Thyroid gland (tissue), 4 donors: ENCODE data around the gene WDR3. TPM values are rescaled to one million over a fixed set of nuclear protein-coding genes. Genes with fewer than 3 reads are reported as not detected.

ENCODE experiments used
- DNase-seq, 2 donors: peaks; one replicate each; pipeline ENCODE4 v3.0.0-alpha.2; 2019
- H3K27ac ChIP-seq, 3 donors: fragments of 200-600 bp; sonication (generic); 1 replicate in 2 of 3; 2 replicates in 1 of 3; pipeline ENCODE4 v1.5.1; 2016 to 2019; ENCODE audit warnings: mild to moderate bottlenecking in 1 of 3, moderate library complexity in 1 of 3
- H3K27me3 ChIP-seq: fragments of 200-600 bp; sonication (generic); one replicate; pipeline ENCODE4 v1.5.1; 2019
- H3K36me3 ChIP-seq, 2 donors: fragments of 200-600 bp; sonication (generic); one replicate each; pipeline ENCODE4 v1.5.1; 2016 to 2019
- H3K4me1 ChIP-seq, 2 donors: fragments of 200-600 bp; sonication (generic); one replicate each; pipeline ENCODE4 v1.5.1; 2017 to 2019
- H3K4me3 ChIP-seq, 3 donors: fragments of 200-600 bp; sonication (generic); replicated peaks in 1 of 3; 1 replicate in 2 of 3; 2 replicates in 1 of 3; pipeline ENCODE4 v1.5.1; 2016; ENCODE audit warnings: mild to moderate bottlenecking in 1 of 3
- H3K9me3 ChIP-seq: fragments of 200-600 bp; sonication (generic); one replicate; pipeline ENCODE4 v1.5.1; 2017
- CTCF ChIP-seq, 6 experiments: fragments of 200-600 bp in 3 of 6; fragments of 450-650 bp in 3 of 6; sonication (generic) in 3 of 6; IDR thresholded peaks; one replicate each; pipeline ENCODE4 v1.5.1; 2016 to 2019; ENCODE audit warnings: antibody characterized with exemption in 6 of 6, mild to moderate bottlenecking in 2 of 6, inconsistent platforms in 1 of 6, moderate library complexity in 1 of 6
- POLR2A ChIP-seq, 2 donors: fragments of 450-650 bp; IDR thresholded peaks; one replicate each; pipeline ENCODE4 v1.6.1; 2017; ENCODE audit warnings: antibody characterized with exemption in 2 of 2, mild to moderate bottlenecking in 2 of 2, moderate library complexity in 1 of 2
- WGBS, 2 donors: methylation state at CpG; one replicate each; pipeline ENCODE4 v1.1.5; 2017; 5-methylcytosine and 5-hydroxymethylcytosine counted together
- intact Hi-C: fragments of 100-400 bp; cut with DNase I; formaldehyde crosslinking; loops from one replicate; pipeline ENCODE4 v1.15.1; 2023
- total RNA-seq, 4 donors: library from RNA; depleted of rRNA; stranded (reverse); fragments of >200 nt; gene quantifications; one replicate each; pipeline ENCODE4 v1.2.3, GENCODE V29; 2016

The WDR3 gene
- total RNA-seq, 4 donors from 2014 or later, result 7.0 to 22.2 (median 19.1) TPM

- 93 to 98% methylated on average over 4 of the region's 4 CpGs for WGBS, 2 donors
- no peak for TF ChIP-seq POLR2A (IDR thresholded peaks at IDR 0.05)
- no peak for TF ChIP-seq CTCF (IDR thresholded peaks at IDR 0.05)
- Histone ChIP-seq H3K27me3 (no peaks in the 10 kb centered on the region), H3K27ac (no peak overlapping the region), H3K36me3 (peaks cover 0 to 3% of the 10 kb centered on the region in 2 donors), H3K4me1 (peaks cover 9 to 23% of the 10 kb centered on the region in 2 donors), H3K9me3 (no peaks in the 10 kb centered on the region), H3K4me3 (no peak overlapping the region)
- no peak for DNase-seq
- intact Hi-C loops, result no loop called here
Measured at GRCh38 chr1:117932576-117932975, 3.0 kb downstream of the WDR3 start.

GRCh38 chr1:117933769-117934168 lies 4.2 kb downstream of the WDR3 start:
- Histone ChIP-seq H3K4me1 (peaks cover 0 to 16% of the 10 kb centered on the region in 2 donors), H3K4me3 (no peak overlapping the region), H3K27ac (no peak overlapping the region), H3K36me3 (peaks cover 6 to 14% of the 10 kb centered on the region in 2 donors), H3K9me3 (no peaks in the 10 kb centered on the region), H3K27me3 (no peaks in the 10 kb centered on the region)
- 93 to 96% methylated on average over 2 of the region's 2 CpGs for WGBS, 2 donors
- intact Hi-C loops, result no loop called here
- DNase-seq, result no peak
- TF ChIP-seq CTCF (IDR thresholded peaks at IDR 0.05), result no peak
- no peak for TF ChIP-seq POLR2A (IDR thresholded peaks at IDR 0.05)

GRCh38 chr1:117942293-117942692 lies 12.8 kb downstream of the WDR3 start:
- no peaks in the 10 kb centered on the region for H3K9me3 ChIP-seq
- 94 to 96% methylated on average over 2 of the region's 2 CpGs for WGBS, 2 donors
- TF ChIP-seq CTCF (IDR thresholded peaks at IDR 0.05) (no peak), POLR2A (IDR thresholded peaks at IDR 0.05) (no peak)

DNA sequence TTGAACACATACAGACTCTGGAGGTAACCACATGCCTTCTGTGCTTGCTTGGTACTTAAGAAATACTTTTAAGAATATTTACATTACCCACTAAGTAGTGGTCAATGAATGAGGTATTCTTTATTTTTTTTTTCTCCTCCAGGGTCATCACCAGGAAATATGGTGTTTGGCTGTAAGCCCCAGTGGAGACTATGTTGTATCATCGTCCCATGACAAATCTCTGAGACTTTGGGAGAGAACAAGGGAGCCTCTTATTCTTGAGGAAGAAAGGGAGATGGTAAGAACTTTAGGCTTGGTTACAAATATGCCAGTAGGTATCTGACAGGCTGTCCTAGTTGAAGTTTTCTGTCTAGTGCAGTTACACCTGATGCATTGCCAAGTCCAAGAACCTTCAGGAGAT lies 22.8 kb downstream of the WDR3 start:
- WGBS, 2 donors, result 94 to 96% methylated on average over 1 of the region's 1 CpG
- peaks cover 40 to 61% of the 10 kb centered on the region in 2 donors for H3K36me3 ChIP-seq
- intact Hi-C loops, result no loop called here

More at GRCh38 chr1:117942293-117942692, 12.8 kb downstream of the WDR3 start:
- Histone ChIP-seq H3K4me3 (no peak overlapping the region), H3K4me1 (no peaks in the 10 kb centered on the region), H3K27ac (no peak overlapping the region), H3K27me3 (no peaks in the 10 kb centered on the region), H3K36me3 (peaks cover 50 to 65% of the 10 kb centered on the region in 2 donors)
- intact Hi-C loops, result no loop called here
- no peak for DNase-seq

GRCh38 chr1:117959364-117959763 lies 29.8 kb downstream of the WDR3 start:
- intact Hi-C loops, result no loop called here
- DNase-seq, result no peak
- WGBS, 2 donors, result 82 to 85% methylated on average over 3 of the region's 3 CpGs
- TF ChIP-seq POLR2A (IDR thresholded peaks at IDR 0.05), result no peak
- H3K4me1 ChIP-seq, result no peaks in the 10 kb centered on the region
- no peaks in the 10 kb centered on the region for H3K27me3 ChIP-seq
- no peak overlapping the region for H3K27ac ChIP-seq
- H3K4me3 ChIP-seq, result no peak overlapping the region
- H3K9me3 ChIP-seq, result no peaks in the 10 kb centered on the region
- peaks cover 18 to 27% of the 10 kb centered on the region in 2 donors for H3K36me3 ChIP-seq

More for the DNA sequence above, 22.8 kb downstream of the WDR3 start:
- no peaks in the 10 kb centered on the region for H3K9me3 ChIP-seq
- TF ChIP-seq CTCF (IDR thresholded peaks at IDR 0.05) (no peak), POLR2A (IDR thresholded peaks at IDR 0.05) (no peak)
- H3K27me3 ChIP-seq, result no peaks in the 10 kb centered on the region
- H3K4me3 ChIP-seq, result no peak overlapping the region
- H3K4me1 ChIP-seq, result no peaks in the 10 kb centered on the region
- no peak for DNase-seq
- H3K27ac ChIP-seq, result no peak overlapping the region
